A549 (cell line): ENCODE results near the gene PYGO1. TPM values are rescaled to one million over a fixed set of nuclear protein-coding genes. Genes with fewer than 3 reads are reported as not detected.

Experiments used
- ATAC-seq, 2 experiments: fragments of 200-7000 bp in 1 of 2; fragments of >200 bp in 1 of 2; cut with Nextera tagmentation in 1 of 2; cut with Tn5 transposase in 1 of 2; 3 replicates each; pipeline versions ENCODE4 v1.8.0 to v1.9.1; 2018 to 2020; ENCODE audit warnings: mild to moderate bottlenecking in 1 of 2, moderate library complexity in 1 of 2
- CTCF ChIA-PET: fragments of 300-600 bp; sonication (Branson Sonifier 250); formaldehyde crosslinking; extraction: SDS; loops from one replicate; lab custom pipeline; 2021; ENCODE audit warnings: antibody characterized with exemption, inconsistent platforms; lab: Yijun Ruan, JAX
- POLR2A ChIA-PET: fragments of 350-600 bp; formaldehyde crosslinking; extraction: SDS; loops from one replicate; lab custom pipeline; 2021; ENCODE audit warnings: antibody characterized with exemption, inconsistent platforms; lab: Yijun Ruan, JAX
- DNase-seq, 2 experiments: peaks; one replicate each; pipeline versions ENCODE4 v3.0.0 to v3.0.0-alpha.2; 2011 to 2016; ENCODE audit warnings: low read depth in 1 of 2, low spot score in 1 of 2
- FAIRE-seq: peaks from 2 replicates; lab custom pipeline; 2011; peaks lifted over from hg19 to GRCh38; lab: Jason Lieb, UNC
- H3K27ac ChIP-seq, 2 experiments: fragments of >200 bp; sonication (Bioruptor Twin); formaldehyde crosslinking; 3 replicates each; pipeline ENCODE4 v1.5.1; 2016 to 2017
- H3K4me1 ChIP-seq: fragments of >200 bp; sonication (Bioruptor Twin); formaldehyde crosslinking; 3 replicates; pipeline ENCODE4 v1.6.1; 2016
- H3K4me2 ChIP-seq: fragments of >200 bp; sonication (Bioruptor Twin); formaldehyde crosslinking; 3 replicates; pipeline ENCODE4 v1.6.1; 2016
- H3K4me3 ChIP-seq: fragments of >200 bp; sonication (Bioruptor Twin); formaldehyde crosslinking; 3 replicates; pipeline ENCODE4 v1.5.1; 2016
- H3K9me3 ChIP-seq: fragments of >200 bp; sonication (Bioruptor Twin); formaldehyde crosslinking; 3 replicates; pipeline ENCODE4 v1.6.1; 2016
- BHLHE40 ChIP-seq: IDR thresholded peaks from 2 replicates; pipeline ENCODE4 v1.6.1; 2012; ENCODE audit warnings: low read depth, low read length, inconsistent platforms
- CBX2 ChIP-seq: fragments of 200-600 bp; sonication (generic); IDR thresholded peaks from 2 replicates; pipeline ENCODE4 v1.6.1; 2016; ENCODE audit warnings: low read depth, mild to moderate bottlenecking, borderline replicate concordance
- CHD4 ChIP-seq: fragments of 200-600 bp; sonication (generic); IDR thresholded peaks from 2 replicates; pipeline ENCODE4 v1.6.1; 2016; ENCODE audit warnings: antibody characterized with exemption, mild to moderate bottlenecking, borderline replicate concordance
- EHF ChIP-seq: fragments of 250-450 bp; sonication (Bioruptor Pico); IDR thresholded peaks from 2 replicates; pipeline ENCODE4 v1.5.0; 2020; ENCODE audit warnings: mild to moderate bottlenecking
- EHMT2 ChIP-seq: fragments of 200-600 bp; sonication (generic); IDR thresholded peaks from 2 replicates; pipeline ENCODE4 v1.6.1; 2016; ENCODE audit warnings: antibody characterized with exemption, low read depth, mild to moderate bottlenecking, moderate library complexity
- FOXS1 ChIP-seq: fragments of 250-450 bp; sonication (Bioruptor Pico); IDR thresholded peaks from 2 replicates; pipeline ENCODE4 v1.5.0; 2020; ENCODE audit warnings: mild to moderate bottlenecking, moderate library complexity
- GATA3 ChIP-seq: IDR thresholded peaks from 2 replicates; pipeline ENCODE4 v1.6.1; 2012; ENCODE audit warnings: borderline replicate concordance
- JUN ChIP-seq, 2 experiments: fragments of >200 bp; sonication (Bioruptor Twin); formaldehyde crosslinking; IDR thresholded peaks; 2 replicates in 1 of 2; 3 replicates in 1 of 2; pipeline ENCODE4 v1.6.1; 2016 to 2017
- MAFK ChIP-seq: fragments of 450-650 bp; IDR thresholded peaks from 2 replicates; pipeline ENCODE4 v1.6.1; 2014; ENCODE audit not compliant: partially characterized antibody
- MYC ChIP-seq: IDR thresholded peaks from 2 replicates; pipeline ENCODE4 v1.6.1; 2012; ENCODE audit warnings: mild to moderate bottlenecking, inconsistent platforms, low read length, improper control_type of control experiment, borderline replicate concordance
- NR3C1 ChIP-seq: fragments of >200 bp; sonication (Bioruptor Twin); formaldehyde crosslinking; IDR thresholded peaks from 3 replicates; pipeline ENCODE4 v1.6.1; 2017
- POLR2AphosphoS2 ChIP-seq: conservative IDR thresholded peaks from 2 replicates; pipeline ENCODE4 v1.6.1; 2012; ENCODE audit warnings: low read length, improper control_type of control experiment, inconsistent platforms
- SREBF2 ChIP-seq: fragments of 450-650 bp; IDR thresholded peaks from 2 replicates; pipeline ENCODE4 v1.6.1; 2014; ENCODE audit warnings: mild to moderate bottlenecking, moderate library complexity
- TP53 ChIP-seq: fragments of 250-450 bp; sonication (Bioruptor Pico); IDR thresholded peaks from 2 replicates; pipeline ENCODE4 v1.5.0; 2021; ENCODE audit warnings: mild to moderate bottlenecking, moderate library complexity
- ZC3H11A ChIP-seq: fragments of 450-650 bp; IDR thresholded peaks from 2 replicates; pipeline ENCODE4 v1.6.1; 2014; ENCODE audit warnings: antibody characterized with exemption, mild to moderate bottlenecking
- ZNF302 ChIP-seq: fragments of 250-450 bp; sonication (Bioruptor Pico); IDR thresholded peaks from 2 replicates; pipeline ENCODE4 v1.9.0; 2021; ENCODE audit warnings: inconsistent platforms, mild to moderate bottlenecking, moderate library complexity
- WGBS: methylation state at CpG from one replicate; pipeline ENCODE4 v1.1.6; 2017; ENCODE audit errors: missing lambda C conversion rate; 5-methylcytosine and 5-hydroxymethylcytosine counted together
- polyA plus RNA-seq, 4 experiments: library from polyadenylated mRNA; depleted of rRNA in 3 of 4; stranded (reverse); fragments of >200 nt; fragmentation: RNase III in 1 of 4; extraction: RNeasy Plus Mini Kit Qiagen cat#74134 plus additional on column Dnase treatment in 1 of 4; gene quantifications; 2 replicates in 3 of 4; 3 replicates in 1 of 4; pipeline ENCODE4 v1.2.3, GENCODE V29; 2011 to 2017
- TF ChIP-seq, protein P1 (sequence below): fragments of 150-350 bp; IDR thresholded peaks from 2 replicates; pipeline ENCODE4 v1.6.1; 2014; ENCODE audit warnings: low read depth, mild to moderate bottlenecking, low read length
- TF ChIP-seq, protein P2 (sequence below): fragments of 250-450 bp; sonication (Bioruptor Pico); IDR thresholded peaks from 2 replicates; pipeline ENCODE4 v1.5.0; 2021; ENCODE audit warnings: mild to moderate bottlenecking, moderate library complexity, borderline replicate concordance
- TF ChIP-seq, protein P3 (sequence below): fragments of 200-600 bp; sonication (generic); IDR thresholded peaks from 2 replicates; pipeline ENCODE4 v1.6.1; 2016; ENCODE audit warnings: antibody characterized with exemption, mild to moderate bottlenecking, moderate library complexity
- TF ChIP-seq, protein P4 (sequence below): fragments of 450-650 bp; IDR thresholded peaks from 2 replicates; pipeline ENCODE4 v1.6.1; 2014; ENCODE audit warnings: antibody characterized with exemption
- TF ChIP-seq, protein P5 (sequence below): fragments of >200 bp; sonication (Bioruptor Twin); formaldehyde crosslinking; IDR thresholded peaks from 3 replicates; pipeline ENCODE4 v1.5.1; 2016
- TF ChIP-seq, protein P6 (sequence below): IDR thresholded peaks from 2 replicates; pipeline ENCODE4 v1.6.1; 2012; ENCODE audit warnings: low read depth, borderline replicate concordance

Gene PYGO1
- polyA plus RNA-seq, 2 of the 4 experiments (the other 2 are of a cell fraction) = 6.6 to 13.9 TPM

DNA sequence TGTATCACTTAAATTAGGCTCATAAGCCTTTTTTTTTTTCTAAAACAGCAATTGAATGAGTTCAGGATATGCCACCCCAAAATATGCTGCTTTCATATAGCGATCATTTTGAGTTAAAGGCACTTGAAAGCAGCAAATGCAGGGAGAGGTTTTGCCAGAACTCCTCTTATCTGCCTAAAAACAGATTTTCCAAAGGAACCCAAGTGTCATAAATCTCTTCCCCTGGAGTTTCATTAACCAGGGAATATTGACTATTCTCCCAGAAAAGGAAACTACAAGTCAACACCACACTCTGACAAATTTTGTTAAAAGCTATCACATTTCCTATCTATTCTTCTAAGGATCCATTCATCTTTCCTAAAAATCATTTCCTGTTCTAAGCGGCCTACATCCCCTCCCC, 91.4 kb downstream of the PYGO1 start:
- POLR2A ChIA-PET = no interaction called here
- TF ChIP-seq EHF (CRISPR knock-in tag) (no peak), SREBF2 (no peak), MAFK (no peak), JUN (IDR thresholded peaks at IDR 0.05) (no peak), ZC3H11A (no peak)
- TF ChIP-seq, protein P1, sequence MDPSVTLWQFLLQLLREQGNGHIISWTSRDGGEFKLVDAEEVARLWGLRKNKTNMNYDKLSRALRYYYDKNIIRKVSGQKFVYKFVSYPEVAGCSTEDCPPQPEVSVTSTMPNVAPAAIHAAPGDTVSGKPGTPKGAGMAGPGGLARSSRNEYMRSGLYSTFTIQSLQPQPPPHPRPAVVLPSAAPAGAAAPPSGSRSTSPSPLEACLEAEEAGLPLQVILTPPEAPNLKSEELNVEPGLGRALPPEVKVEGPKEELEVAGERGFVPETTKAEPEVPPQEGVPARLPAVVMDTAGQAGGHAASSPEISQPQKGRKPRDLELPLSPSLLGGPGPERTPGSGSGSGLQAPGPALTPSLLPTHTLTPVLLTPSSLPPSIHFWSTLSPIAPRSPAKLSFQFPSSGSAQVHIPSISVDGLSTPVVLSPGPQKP = no peak
- TF ChIP-seq, all 56 proteins: peak for 0
- H3K27ac ChIP-seq = no peak overlapping the region
- ATAC-seq (no peak), DNase-seq (no peak), FAIRE-seq (no peak)
- CTCF ChIA-PET = interaction anchor here (1.0 kb wide), 1 partner anchor 158 kb away, joined by 3 read pairs; no protein-coding TSS in a partner anchor
- no peaks in the 10 kb centered on the region for H3K9me3 ChIP-seq
- peaks cover 12% of the 10 kb centered on the region; the same call in 2 of the 3 replicates for H3K4me1 ChIP-seq
- 86% methylated on average over 2 of the region's 2 CpGs for WGBS
- H3K4me3 ChIP-seq = no peak overlapping the region
- no peak overlapping the region; the same call in 2 of the 3 replicates for H3K4me2 ChIP-seq

DNA sequence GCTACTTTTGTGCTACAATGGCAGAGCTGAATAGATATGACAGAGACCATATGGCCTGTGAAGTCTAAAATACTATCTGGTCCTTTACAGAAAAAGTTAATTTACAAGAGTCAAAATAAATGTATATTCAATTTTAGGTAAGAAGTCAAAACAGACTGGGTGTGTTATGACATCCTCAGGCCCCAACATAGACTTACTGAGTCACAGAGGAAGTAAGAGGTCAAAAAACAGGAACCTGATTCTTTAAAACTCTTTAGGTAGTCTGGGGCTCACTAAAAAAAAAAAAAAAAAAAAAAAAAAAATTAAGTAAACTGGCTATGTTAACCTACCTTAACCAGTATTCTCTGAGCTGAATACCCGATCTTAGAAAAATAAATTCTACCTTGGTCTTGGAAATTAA, 93.2 kb downstream of the PYGO1 start:
- no peak for ATAC-seq
- CTCF ChIA-PET = interaction anchor here (1.3 kb wide), 1 partner anchor 32 kb away, joined by 4 read pairs; no protein-coding TSS in a partner anchor
- H3K9me3 ChIP-seq = no peaks in the 10 kb centered on the region
- POLR2A ChIA-PET = no interaction called here
- H3K27ac ChIP-seq = no peak overlapping the region
- no peak for FAIRE-seq
- 91% methylated on average over 1 of the region's 1 CpG for WGBS
- H3K4me3 ChIP-seq = no peak overlapping the region
- DNase-seq = no peak
- H3K4me1 ChIP-seq = peaks cover 12% of the 10 kb centered on the region; the same call in 2 of the 3 replicates
- TF ChIP-seq, protein P2, sequence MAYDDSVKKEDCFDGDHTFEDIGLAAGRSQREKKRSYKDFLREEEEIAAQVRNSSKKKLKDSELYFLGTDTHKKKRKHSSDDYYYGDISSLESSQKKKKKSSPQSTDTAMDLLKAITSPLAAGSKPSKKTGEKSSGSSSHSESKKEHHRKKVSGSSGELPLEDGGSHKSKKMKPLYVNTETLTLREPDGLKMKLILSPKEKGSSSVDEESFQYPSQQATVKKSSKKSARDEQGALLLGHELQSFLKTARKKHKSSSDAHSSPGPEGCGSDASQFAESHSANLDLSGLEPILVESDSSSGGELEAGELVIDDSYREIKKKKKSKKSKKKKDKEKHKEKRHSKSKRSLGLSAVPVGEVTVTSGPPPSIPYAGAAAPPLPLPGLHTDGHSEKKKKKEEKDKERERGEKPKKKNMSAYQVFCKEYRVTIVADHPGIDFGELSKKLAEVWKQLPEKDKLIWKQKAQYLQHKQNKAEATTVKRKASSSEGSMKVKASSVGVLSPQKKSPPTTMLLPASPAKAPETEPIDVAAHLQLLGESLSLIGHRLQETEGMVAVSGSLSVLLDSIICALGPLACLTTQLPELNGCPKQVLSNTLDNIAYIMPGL (CRISPR knock-in tag) = no peak
- TF ChIP-seq, protein P1 = no peak
- no peak for TF ChIP-seq GATA3
- no peak for TF ChIP-seq CBX2
- TF ChIP-seq EHMT2 = no peak
- TF ChIP-seq, protein P3, sequence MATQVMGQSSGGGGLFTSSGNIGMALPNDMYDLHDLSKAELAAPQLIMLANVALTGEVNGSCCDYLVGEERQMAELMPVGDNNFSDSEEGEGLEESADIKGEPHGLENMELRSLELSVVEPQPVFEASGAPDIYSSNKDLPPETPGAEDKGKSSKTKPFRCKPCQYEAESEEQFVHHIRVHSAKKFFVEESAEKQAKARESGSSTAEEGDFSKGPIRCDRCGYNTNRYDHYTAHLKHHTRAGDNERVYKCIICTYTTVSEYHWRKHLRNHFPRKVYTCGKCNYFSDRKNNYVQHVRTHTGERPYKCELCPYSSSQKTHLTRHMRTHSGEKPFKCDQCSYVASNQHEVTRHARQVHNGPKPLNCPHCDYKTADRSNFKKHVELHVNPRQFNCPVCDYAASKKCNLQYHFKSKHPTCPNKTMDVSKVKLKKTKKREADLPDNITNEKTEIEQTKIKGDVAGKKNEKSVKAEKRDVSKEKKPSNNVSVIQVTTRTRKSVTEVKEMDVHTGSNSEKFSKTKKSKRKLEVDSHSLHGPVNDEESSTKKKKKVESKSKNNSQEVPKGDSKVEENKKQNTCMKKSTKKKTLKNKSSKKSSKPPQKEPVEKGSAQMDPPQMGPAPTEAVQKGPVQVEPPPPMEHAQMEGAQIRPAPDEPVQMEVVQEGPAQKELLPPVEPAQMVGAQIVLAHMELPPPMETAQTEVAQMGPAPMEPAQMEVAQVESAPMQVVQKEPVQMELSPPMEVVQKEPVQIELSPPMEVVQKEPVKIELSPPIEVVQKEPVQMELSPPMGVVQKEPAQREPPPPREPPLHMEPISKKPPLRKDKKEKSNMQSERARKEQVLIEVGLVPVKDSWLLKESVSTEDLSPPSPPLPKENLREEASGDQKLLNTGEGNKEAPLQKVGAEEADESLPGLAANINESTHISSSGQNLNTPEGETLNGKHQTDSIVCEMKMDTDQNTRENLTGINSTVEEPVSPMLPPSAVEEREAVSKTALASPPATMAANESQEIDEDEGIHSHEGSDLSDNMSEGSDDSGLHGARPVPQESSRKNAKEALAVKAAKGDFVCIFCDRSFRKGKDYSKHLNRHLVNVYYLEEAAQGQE = no peak
- no peak for TF ChIP-seq BHLHE40
- TF ChIP-seq, protein P4, sequence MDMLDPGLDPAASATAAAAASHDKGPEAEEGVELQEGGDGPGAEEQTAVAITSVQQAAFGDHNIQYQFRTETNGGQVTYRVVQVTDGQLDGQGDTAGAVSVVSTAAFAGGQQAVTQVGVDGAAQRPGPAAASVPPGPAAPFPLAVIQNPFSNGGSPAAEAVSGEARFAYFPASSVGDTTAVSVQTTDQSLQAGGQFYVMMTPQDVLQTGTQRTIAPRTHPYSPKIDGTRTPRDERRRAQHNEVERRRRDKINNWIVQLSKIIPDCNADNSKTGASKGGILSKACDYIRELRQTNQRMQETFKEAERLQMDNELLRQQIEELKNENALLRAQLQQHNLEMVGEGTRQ = no peak
- no peak for TF ChIP-seq ZNF302
- TF ChIP-seq, protein P5, sequence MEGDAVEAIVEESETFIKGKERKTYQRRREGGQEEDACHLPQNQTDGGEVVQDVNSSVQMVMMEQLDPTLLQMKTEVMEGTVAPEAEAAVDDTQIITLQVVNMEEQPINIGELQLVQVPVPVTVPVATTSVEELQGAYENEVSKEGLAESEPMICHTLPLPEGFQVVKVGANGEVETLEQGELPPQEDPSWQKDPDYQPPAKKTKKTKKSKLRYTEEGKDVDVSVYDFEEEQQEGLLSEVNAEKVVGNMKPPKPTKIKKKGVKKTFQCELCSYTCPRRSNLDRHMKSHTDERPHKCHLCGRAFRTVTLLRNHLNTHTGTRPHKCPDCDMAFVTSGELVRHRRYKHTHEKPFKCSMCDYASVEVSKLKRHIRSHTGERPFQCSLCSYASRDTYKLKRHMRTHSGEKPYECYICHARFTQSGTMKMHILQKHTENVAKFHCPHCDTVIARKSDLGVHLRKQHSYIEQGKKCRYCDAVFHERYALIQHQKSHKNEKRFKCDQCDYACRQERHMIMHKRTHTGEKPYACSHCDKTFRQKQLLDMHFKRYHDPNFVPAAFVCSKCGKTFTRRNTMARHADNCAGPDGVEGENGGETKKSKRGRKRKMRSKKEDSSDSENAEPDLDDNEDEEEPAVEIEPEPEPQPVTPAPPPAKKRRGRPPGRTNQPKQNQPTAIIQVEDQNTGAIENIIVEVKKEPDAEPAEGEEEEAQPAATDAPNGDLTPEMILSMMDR = no peak
- TF ChIP-seq FOXS1 (CRISPR knock-in tag) = no peak
- TF ChIP-seq NR3C1 = no peak
- TF ChIP-seq ZC3H11A = no peak
- no peak for TF ChIP-seq TP53 (CRISPR knock-in tag)
- no peak for TF ChIP-seq CHD4
- TF ChIP-seq MYC = no peak
- TF ChIP-seq, protein P6, sequence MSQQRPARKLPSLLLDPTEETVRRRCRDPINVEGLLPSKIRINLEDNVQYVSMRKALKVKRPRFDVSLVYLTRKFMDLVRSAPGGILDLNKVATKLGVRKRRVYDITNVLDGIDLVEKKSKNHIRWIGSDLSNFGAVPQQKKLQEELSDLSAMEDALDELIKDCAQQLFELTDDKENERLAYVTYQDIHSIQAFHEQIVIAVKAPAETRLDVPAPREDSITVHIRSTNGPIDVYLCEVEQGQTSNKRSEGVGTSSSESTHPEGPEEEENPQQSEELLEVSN = no peak
- no peak for TF ChIP-seq EHF (CRISPR knock-in tag)
- no peak for TF ChIP-seq POLR2AphosphoS2
- H3K4me2 ChIP-seq = no peak overlapping the region
